ENCODE data around the gene ACYP1.

GRCh38 chr14:75109877-75110276 is 46.1 kb upstream of the ACYP1 start:
- no peak for TF ChIP-seq CTCF (IDR thresholded peaks at IDR 0.05 in 2 of 3, conservative IDR thresholded peaks at IDR 0.05 in 1 of 3; ENCODE audit: insufficient read depth in 2 of 3, low read depth in 1 of 3, low read length in 3 of 3)
- TF ChIP-seq MAX (CRISPR knock-in tag; IDR thresholded peaks at IDR 0.05): no peak
- no peak for TF ChIP-seq DACH1 (IDR thresholded peaks at IDR 0.05; ENCODE audit: partially characterized antibody)
- no peak for TF ChIP-seq THRAP3 (IDR thresholded peaks at IDR 0.05; ENCODE audit: borderline replicate concordance)
- TF ChIP-seq CBFB (CRISPR knock-in tag; IDR thresholded peaks at IDR 0.05): no peak
